Germinal center (tissue), 1 donor: ENCODE data around the gene CD2.

Experiments
- DNase-seq: peaks from one replicate; pipeline ENCODE4 v3.0.0; 2012; ENCODE audit warnings: mixed read lengths, low spot score

The CD2 gene, protein sequence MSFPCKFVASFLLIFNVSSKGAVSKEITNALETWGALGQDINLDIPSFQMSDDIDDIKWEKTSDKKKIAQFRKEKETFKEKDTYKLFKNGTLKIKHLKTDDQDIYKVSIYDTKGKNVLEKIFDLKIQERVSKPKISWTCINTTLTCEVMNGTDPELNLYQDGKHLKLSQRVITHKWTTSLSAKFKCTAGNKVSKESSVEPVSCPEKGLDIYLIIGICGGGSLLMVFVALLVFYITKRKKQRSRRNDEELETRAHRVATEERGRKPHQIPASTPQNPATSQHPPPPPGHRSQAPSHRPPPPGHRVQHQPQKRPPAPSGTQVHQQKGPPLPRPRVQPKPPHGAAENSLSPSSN

DNA sequence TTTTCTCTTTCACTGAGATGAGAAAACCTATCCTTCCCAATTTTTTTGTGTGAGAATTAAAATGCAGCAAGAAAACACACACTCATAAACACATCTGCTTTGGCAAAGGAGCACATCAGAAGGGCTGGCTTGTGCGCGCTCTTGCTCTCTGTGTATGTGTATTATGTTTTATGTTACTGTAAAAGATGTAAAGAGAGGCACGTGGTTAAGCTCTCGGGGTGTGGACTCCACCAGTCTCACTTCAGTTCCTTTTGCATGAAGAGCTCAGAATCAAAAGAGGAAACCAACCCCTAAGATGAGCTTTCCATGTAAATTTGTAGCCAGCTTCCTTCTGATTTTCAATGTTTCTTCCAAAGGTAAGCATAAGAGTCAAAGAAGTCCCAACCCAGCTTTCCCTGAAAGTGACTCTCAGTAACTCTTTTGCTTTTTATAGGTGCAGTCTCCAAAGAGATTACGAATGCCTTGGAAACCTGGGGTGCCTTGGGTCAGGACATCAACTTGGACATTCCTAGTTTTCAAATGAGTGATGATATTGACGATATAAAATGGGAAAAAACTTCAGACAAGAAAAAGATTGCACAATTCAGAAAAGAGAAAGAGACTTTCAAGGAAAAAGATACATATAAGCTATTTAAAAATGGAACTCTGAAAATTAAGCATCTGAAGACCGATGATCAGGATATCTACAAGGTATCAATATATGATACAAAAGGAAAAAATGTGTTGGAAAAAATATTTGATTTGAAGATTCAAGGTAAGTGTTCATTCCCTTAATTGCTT, at the start of gene CD2:
Gene CD2, plus strand, starts transcription at position 233 of the 780 bp plus-strand sequence. Its CDS starts 63 bp downstream, at position 296.
- no peak for DNase-seq

- DNase-seq: no peak
Observed at GRCh38 chr1:116706123-116706522, 48.1 kb upstream of the CD2 start.

GRCh38 chr1:116706841-116707240, 47.4 kb upstream of the CD2 start:
- no peak for DNase-seq

- no peak for DNase-seq
Observed at GRCh38 chr1:116708255-116708900, 45.9 kb upstream of the CD2 start.

DNA sequence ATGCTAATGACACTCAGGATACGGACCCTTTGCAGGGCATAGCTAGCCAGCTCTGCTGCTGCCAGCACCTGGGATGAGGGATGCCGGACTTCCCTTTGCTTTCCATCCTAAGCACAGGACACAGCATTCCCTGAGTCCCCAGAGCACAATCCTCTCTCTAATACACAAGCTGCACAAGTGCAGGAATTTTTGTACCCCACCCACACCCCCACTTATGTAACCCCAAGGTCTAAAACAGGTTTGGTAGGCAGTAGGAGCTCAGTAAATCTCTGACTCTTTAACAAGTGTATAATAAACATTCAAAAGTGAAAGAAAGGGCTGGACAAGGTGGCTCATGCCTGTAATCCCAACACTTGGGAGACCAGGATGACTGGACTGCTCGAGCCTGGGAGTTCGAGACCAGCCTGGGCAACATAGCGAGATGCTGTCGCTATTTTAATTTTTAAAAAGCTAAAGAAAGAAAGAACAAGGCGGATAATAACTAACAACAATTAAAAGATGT, 44.5 kb upstream of the CD2 start:
- DNase-seq: no peak

DNA sequence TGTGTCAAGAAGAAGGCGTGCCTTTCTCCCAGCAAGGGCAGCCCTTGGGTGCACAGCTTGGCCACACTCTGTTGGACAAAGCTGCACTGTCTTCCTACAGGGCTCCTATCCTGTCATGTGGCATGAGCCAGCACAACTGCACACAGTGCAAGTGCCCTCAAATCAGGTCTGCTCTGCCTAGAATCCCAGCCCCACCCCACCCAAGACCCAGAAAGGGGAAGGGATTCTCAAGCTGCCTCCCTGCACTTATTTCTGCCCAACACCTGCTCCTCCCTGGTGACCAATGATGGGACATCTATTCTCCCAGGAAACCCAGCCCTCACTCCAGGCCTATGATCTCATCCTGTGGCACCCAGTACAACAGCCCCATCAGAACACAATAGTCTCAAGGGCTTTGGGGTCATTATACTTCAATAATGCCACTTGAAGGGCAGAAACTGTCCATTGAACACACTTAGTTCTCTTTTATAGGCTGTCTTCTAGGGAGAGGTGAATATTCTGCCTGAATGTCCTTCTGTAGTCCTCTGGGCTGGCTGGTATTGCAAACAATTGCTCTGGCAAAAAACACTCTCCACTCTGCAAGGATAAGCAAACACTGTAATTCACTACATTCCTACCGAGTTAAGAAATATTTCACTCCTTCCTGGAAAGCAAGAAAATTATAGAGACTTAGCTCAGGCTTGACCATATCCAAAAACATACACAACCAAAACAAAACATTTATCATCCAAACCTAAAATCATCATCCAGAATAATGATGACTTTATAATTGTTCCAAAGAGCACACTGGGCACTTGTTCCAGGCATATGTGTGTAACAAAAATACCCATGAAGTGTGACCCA, 43.6 kb upstream of the CD2 start:
- no peak for DNase-seq

DNA sequence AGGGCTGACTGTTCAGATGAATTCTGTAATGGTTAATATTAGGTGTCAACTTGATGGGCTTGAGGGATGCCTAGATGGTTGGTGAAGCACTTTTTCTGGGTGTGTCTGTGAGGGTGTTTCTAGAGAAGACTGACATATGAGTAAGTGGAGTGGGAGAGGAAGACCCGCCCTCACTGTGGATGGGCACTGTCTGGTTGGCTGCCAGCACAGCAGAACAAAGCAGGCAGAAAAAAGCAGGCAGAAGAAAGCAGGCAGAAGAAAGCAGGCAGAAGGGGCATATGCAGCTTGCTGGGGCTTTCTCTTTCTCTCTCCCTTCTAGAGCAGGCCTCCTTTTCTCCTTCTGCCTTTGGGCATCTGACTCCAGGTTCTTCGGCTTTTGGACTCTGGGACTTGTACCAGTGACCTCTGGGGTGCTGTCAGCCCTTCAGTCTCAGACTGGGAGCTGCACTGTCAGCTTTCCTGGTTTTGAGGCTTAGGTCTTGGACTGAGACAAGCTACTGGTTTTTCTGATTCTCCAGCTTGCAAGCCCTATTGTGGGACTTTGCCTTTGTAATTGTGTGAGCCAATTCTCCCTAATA, 42.9 kb upstream of the CD2 start:
- no peak for DNase-seq

GRCh38 chr1:116712510-116712909, 41.7 kb upstream of the CD2 start:
- no peak for DNase-seq

DNA sequence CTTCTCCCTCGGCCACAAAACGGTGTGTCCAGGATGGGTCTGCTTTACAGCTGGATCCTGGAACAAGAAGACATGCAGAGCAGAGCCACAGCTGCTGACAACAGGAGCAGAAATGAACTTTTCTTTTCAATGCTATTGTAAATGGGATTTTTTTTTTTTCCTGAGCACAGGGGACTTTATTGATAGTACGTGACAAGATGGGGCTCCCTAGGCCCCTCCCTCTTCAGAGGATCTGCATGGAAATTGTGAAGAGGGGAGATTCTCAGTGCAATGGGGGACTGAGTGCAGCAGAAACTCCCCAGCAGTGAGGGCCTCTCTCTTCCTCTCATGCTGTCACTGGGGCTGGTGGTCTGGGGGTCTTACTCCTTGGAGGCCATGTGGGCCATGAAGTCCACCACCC, 40.8 kb upstream of the CD2 start:
- no peak for DNase-seq

- no peak for DNase-seq
Observed at GRCh38 chr1:116716391-116716790, 37.8 kb upstream of the CD2 start.

DNA sequence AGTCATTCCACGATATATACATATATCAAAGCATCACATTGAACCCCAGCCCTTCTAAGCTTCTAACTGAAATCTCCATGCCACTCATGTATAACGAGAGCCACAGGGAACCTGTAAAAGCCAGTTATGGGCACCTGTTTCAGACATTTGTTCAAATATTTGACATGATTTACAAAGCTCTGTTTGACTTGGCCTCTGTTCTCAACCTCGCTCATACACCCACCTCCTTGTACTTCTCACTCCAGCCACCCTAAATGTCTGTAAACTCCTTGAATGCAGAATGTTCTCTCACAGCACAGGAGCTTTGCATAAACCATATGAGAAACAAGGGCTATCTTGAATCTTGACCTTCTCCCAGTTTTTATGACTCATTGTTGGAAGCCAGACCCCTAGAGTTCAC, 36.9 kb upstream of the CD2 start:
- no peak for DNase-seq

DNA sequence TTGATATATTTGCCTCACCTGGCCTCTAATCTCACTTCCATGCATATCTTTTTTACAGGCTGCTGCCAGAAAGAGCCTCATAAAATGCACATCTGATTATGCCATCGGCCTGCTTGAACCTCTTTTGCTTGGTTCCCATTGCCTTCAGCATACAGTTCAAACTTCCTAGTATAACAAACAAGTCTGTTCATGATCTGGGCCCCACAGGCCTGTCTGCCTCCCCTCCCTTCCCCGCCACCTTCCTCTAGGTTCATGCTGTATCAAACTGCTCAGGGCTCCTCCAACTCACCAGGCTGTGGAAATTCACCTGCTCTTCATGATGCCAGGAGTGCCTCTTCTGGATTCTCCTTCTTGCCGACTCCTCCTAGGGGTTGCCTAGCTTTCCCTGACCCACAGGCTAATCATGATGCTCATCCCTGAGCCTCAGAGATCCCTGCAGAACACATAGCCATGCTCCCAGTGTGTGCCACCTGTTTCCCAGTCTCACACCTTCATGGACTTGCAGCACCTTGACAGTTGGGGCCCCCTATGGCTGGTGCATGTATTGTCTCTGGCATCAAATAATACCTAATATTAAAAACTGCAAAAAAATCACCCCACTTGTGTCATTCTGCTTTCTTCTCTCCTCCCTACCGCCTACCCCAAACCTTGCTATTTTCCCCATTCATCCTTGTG, 33.7 kb upstream of the CD2 start:
- no peak for DNase-seq

DNA sequence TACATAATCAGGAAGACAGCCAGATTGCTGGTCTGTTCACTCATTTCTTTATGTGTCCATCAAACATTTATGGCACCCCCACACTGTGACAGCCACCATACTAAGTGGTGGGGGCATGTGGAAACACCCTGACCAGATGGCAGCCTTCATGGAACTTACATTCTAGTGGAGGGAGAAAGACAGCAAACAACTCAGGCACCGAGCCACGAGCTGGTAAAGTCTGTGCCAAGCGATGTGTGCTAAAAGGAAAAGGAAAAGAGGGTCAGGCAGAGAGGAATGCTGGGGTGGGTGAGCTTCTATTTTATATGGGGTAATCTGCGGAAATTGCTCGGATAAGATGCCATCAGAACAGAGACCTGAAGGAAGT, 33.2 kb upstream of the CD2 start:
- DNase-seq: no peak

DNA sequence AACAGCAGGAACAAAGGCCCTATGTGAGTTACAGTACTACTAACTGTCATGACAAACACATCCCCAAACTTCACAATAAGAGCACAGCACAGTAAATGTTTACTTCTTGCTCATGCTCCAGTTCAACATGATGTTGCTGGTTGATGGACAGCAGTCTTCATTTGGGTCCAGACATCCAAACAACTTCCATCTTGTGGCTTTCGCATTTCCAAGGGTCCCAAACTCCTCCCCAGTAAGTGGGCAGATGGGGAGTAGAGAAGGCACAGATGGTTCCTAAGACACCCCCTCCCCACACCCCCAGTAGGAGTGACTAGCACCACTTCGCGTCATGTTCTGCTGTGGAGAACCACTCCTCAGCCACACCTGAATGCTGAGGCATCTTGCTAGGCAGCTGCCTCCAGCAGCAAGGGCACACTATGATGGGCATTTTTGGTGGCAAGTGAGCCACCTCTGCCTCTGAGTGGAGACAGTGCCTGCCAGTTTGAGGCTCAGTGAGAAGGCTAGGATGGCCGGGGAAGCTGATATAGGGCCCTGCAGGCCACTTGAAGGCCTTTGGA, 32.7 kb upstream of the CD2 start:
- no peak for DNase-seq

DNA sequence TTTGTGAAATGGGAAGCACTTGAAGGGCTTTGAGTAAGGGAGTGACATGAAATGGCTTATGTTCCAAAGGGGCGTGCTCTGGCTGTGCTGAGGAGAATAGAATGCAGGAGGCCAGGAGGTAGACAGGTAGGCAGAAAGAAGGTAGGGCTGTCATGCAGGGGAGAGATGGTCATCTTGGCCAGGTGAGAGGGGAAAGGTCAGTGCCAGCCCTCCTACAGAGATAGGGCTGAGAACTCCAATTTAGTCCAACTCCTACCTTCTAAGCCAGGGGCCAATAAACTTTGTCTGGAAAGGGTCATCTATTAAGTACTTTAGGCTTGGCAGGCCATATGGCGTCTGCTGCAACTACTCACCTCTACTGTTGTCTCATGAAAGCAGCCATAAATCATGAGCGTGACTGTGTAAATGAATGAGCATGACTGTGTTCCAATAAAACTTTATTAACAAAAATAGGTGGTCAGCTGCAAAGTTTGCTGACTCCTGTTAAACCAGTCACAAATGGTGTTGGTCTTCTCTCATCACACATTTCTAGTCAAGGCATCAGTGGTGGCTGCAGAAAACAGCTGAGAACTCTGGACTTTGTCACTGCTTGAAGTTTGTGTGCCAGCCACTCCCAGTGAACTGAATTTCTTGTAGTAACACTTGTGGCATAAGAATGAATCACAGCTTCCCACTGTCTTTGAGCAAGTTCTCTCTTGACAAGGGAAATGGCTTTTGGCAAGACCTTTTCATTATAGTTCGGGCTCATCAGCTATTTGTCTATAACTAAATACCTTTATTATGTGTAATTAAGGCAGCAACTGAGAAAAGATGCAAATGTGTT, 32.0 kb upstream of the CD2 start:
- DNase-seq: no peak

DNA sequence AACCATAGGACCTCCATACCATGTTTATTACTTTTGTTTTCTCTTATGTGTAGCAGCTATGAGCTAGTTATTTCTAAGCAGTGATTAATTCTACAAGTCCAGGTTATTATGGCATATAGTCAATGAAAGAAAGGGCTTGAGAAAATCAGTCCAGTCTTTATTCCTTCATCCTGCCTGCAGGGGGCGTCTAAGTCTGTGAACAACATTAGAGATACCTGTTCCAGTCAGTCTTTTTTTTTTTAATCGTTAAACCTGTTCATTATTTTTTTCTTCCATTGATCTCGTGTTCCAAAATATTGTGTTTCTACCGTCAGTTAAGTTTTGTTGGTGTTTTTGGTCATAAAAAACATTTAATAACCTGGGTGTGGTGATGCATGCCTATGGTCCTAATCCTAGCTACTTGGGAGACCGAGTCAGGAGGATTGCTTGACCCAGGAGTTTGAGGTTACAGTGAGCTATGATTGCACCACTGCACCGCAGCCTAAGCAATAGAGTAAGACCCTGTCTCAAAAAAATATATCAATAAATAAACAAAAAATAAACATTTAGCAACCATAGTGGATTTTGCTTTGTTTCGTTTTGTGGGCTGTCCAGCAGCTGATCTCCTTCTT, 29.4 kb upstream of the CD2 start:
- peak; percentile 48 for DNase-seq

DNA sequence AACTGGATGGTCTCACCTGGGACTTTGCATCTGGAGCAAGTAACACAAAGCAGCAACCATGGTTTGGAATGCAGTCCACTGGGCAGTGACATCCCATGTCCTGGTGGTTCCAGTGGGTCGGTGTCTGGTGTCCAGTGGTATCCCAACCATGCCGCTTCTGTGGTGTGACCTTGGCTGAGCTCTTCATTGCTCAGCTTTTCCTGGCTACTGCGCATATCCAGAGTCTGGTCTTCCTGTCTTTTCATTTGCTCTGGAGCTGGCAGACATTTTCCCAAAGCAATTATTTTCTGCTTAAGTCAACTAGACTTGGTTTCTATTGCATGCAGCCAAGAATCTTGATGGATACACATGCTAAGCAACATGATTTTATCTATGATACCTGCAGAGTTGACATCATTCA, 28.4 kb upstream of the CD2 start:
- DNase-seq: no peak

GRCh38 chr1:116726872-116727820, 27.1 kb upstream of the CD2 start:
- no peak for DNase-seq
